ENCODE data around the gene VDAC1. TPM values are rescaled to one million over a fixed set of nuclear protein-coding genes. Genes with fewer than 3 reads are reported as not detected.

VDAC1 gene
- polyA plus RNA-seq, 1 donor (not counting 4 experiments of a cell fraction or from before 2014, with no cell fraction given), result 300 TPM

- no peak overlapping the region for H3K27ac ChIP-seq (ENCODE audit: control insufficient read depth, insufficient read depth, low read length)
Observed at GRCh38 chr5:133939668-133940067, 65.1 kb downstream of the VDAC1 start.

GRCh38 chr5:133938929-133939328 lies 65.8 kb downstream of the VDAC1 start:
- FAIRE-seq, result no peak
- H3K4me2 ChIP-seq (ENCODE audit: control insufficient read depth, extremely low read depth, insufficient read depth, low read depth, low read length), result no peak overlapping the region

More at GRCh38 chr5:133939668-133940067, 65.1 kb downstream of the VDAC1 start:
- no peaks in the 10 kb centered on the region for H3K36me3 ChIP-seq (ENCODE audit: control insufficient read depth in 2 of 2, extremely low read depth in 1 of 2, insufficient read depth in 2 of 2, low read length in 2 of 2)
- no peaks in the 10 kb centered on the region for H3K79me2 ChIP-seq (ENCODE audit: control insufficient read depth, insufficient read depth, low read length)
- no peak overlapping the region for H3K4me2 ChIP-seq (ENCODE audit: control insufficient read depth, extremely low read depth, insufficient read depth, low read depth, low read length)
- DNase-seq (ENCODE audit: low read depth, low spot score) (no peak), FAIRE-seq (no peak)
- H3K27me3 ChIP-seq (ENCODE audit: control insufficient read depth, extremely low read depth, insufficient read depth, low read length), result peaks cover 6% of the 10 kb centered on the region
- H4K20me1 ChIP-seq (ENCODE audit: control insufficient read depth, extremely low read depth, insufficient read depth, low read length), result no peaks in the 10 kb centered on the region
- no peaks in the 10 kb centered on the region for H3K9me1 ChIP-seq (ENCODE audit: control insufficient read depth, extremely low read depth, insufficient read depth, low read length)
- TF ChIP-seq CTCF (optimal IDR thresholded peaks at IDR 0.05 in 1 of 3, IDR thresholded peaks at IDR 0.05 in 1 of 3, conservative IDR thresholded peaks at IDR 0.05 in 1 of 3; ENCODE audit: extremely low read depth in 1 of 3, insufficient read depth in 2 of 3, low read length in 3 of 3), result no peak
- no peak for TF ChIP-seq EZH2 (IDR thresholded peaks at IDR 0.05; ENCODE audit: low read length)
- no peaks in the 10 kb centered on the region for H3K9me3 ChIP-seq (ENCODE audit: control insufficient read depth, low read depth, low read length)
- dilution Hi-C loops (cut with MboI; ENCODE audit: extremely low pct_ligation_motif_present, low sequenced_read_pairs), result no loop called here
- H3K4me1 ChIP-seq (ENCODE audit: control insufficient read depth, extremely low read depth, insufficient read depth, low read length), result no peaks in the 10 kb centered on the region
- H3K4me3 ChIP-seq (ENCODE audit: control insufficient read depth in 2 of 3, extremely low read depth in 1 of 3, insufficient read depth in 2 of 3, low read depth in 1 of 3, low read length in 3 of 3), result no peak overlapping the region
- no peak overlapping the region for H3K9ac ChIP-seq (ENCODE audit: control insufficient read depth, extremely low read depth, insufficient read depth, low read length)
- H2AFZ ChIP-seq (ENCODE audit: control insufficient read depth, low read length), result no peak overlapping the region

More at GRCh38 chr5:133938929-133939328, 65.8 kb downstream of the VDAC1 start:
- H3K9me1 ChIP-seq (ENCODE audit: control insufficient read depth, extremely low read depth, insufficient read depth, low read length), result no peaks in the 10 kb centered on the region
- H3K9me3 ChIP-seq (ENCODE audit: control insufficient read depth, low read depth, low read length), result no peaks in the 10 kb centered on the region
- no peaks in the 10 kb centered on the region for H4K20me1 ChIP-seq (ENCODE audit: control insufficient read depth, extremely low read depth, insufficient read depth, low read length)
- TF ChIP-seq CTCF (optimal IDR thresholded peaks at IDR 0.05 in 1 of 3, IDR thresholded peaks at IDR 0.05 in 1 of 3, conservative IDR thresholded peaks at IDR 0.05 in 1 of 3; ENCODE audit: extremely low read depth in 1 of 3, insufficient read depth in 2 of 3, low read length in 3 of 3) (no peak), EZH2 (IDR thresholded peaks at IDR 0.05; ENCODE audit: low read length) (no peak)
- no peaks in the 10 kb centered on the region for H3K79me2 ChIP-seq (ENCODE audit: control insufficient read depth, insufficient read depth, low read length)
- no peak for DNase-seq (ENCODE audit: low read depth, low spot score)
- no peaks in the 10 kb centered on the region for H3K4me1 ChIP-seq (ENCODE audit: control insufficient read depth, extremely low read depth, insufficient read depth, low read length)
- H3K9ac ChIP-seq (ENCODE audit: control insufficient read depth, extremely low read depth, insufficient read depth, low read length), result no peak overlapping the region
- H2AFZ ChIP-seq (ENCODE audit: control insufficient read depth, low read length), result no peak overlapping the region
- H3K27ac ChIP-seq (ENCODE audit: control insufficient read depth, insufficient read depth, low read length), result no peak overlapping the region
- dilution Hi-C loops (cut with MboI; ENCODE audit: extremely low pct_ligation_motif_present, low sequenced_read_pairs), result no loop called here
- H3K36me3 ChIP-seq (ENCODE audit: control insufficient read depth in 2 of 2, extremely low read depth in 1 of 2, insufficient read depth in 2 of 2, low read length in 2 of 2), result no peaks in the 10 kb centered on the region
- no peak overlapping the region for H3K4me3 ChIP-seq (ENCODE audit: control insufficient read depth in 2 of 3, extremely low read depth in 1 of 3, insufficient read depth in 2 of 3, low read depth in 1 of 3, low read length in 3 of 3)
- H3K27me3 ChIP-seq (ENCODE audit: control insufficient read depth, extremely low read depth, insufficient read depth, low read length), result peaks cover 9% of the 10 kb centered on the region
